SK-N-MC (cell line): ENCODE results near the gene CFAP251.

Experiments
- DNase-seq: peaks from one replicate; pipeline ENCODE4 v3.0.0-alpha.2; 2011; ENCODE audit warnings: low read depth, low spot score
- H3K27ac ChIP-seq: fragments of 200-600 bp; sonication (generic); 2 replicates; pipeline ENCODE4 v1.5.1; 2016; ENCODE audit warnings: mixed run types
- H3K36me3 ChIP-seq: fragments of 200-600 bp; sonication (generic); 2 replicates; pipeline ENCODE4 v1.6.1; 2017; ENCODE audit warnings: antibody characterized with exemption, low read length, mixed read lengths; ENCODE audit not compliant: insufficient read depth
- H3K4me3 ChIP-seq: fragments of 200-600 bp; sonication (generic); 2 replicates; pipeline ENCODE4 v1.5.1; 2016
- H3K9ac ChIP-seq: fragments of 200-600 bp; sonication (generic); 2 replicates; pipeline ENCODE4 v1.8.0; 2017; ENCODE audit warnings: mixed run types, mixed read lengths; ENCODE audit not compliant: insufficient read length
- H3K9me3 ChIP-seq: fragments of 200-600 bp; sonication (generic); 2 replicates; pipeline ENCODE4 v1.6.1; 2017; ENCODE audit warnings: low read depth, mild to moderate bottlenecking, antibody characterized with exemption, low read length, moderate library complexity, mixed read lengths
- EZH2 ChIP-seq: fragments of 200-600 bp; sonication (generic); IDR thresholded peaks from one replicate; pipeline ENCODE4 v1.6.1; 2017; ENCODE audit warnings: antibody characterized with exemption
- FOXP2 ChIP-seq: optimal IDR thresholded peaks from 2 replicates; pipeline ENCODE3; 2011; ENCODE audit warnings: mild to moderate bottlenecking, moderate library complexity; ENCODE audit not compliant: insufficient read depth; ENCODE audit errors: extremely low read length, control extremely low read depth
- POLR2AphosphoS5 ChIP-seq: IDR thresholded peaks from 2 replicates; pipeline ENCODE4 v1.6.1; 2012; ENCODE audit warnings: mild to moderate bottlenecking, low read depth, low read length, borderline replicate concordance

CFAP251 gene

GRCh38 chr12:121974026-121974985 lies 55.9 kb downstream of the CFAP251 start:
- no peak overlapping the region for H3K4me3 ChIP-seq
- H3K9me3 ChIP-seq: no peaks in the 10 kb centered on the region
- no peak for DNase-seq
- TF ChIP-seq FOXP2 (no peak), POLR2AphosphoS5 (no peak)
- H3K9ac ChIP-seq: no peak overlapping the region
- no peaks in the 10 kb centered on the region for H3K36me3 ChIP-seq
- H3K27ac ChIP-seq: no peak overlapping the region

- Histone ChIP-seq H3K9ac (no peak overlapping the region), H3K9me3 (no peaks in the 10 kb centered on the region), H3K27ac (no peak overlapping the region), H3K36me3 (no peaks in the 10 kb centered on the region), H3K4me3 (no peak overlapping the region)
- DNase-seq: no peak
- no peak for TF ChIP-seq EZH2
- TF ChIP-seq FOXP2: no peak
- TF ChIP-seq POLR2AphosphoS5: no peak
These were observed 56.6 kb downstream of the CFAP251 start for GRCh38 chr12:121975021-121975420.

DNA sequence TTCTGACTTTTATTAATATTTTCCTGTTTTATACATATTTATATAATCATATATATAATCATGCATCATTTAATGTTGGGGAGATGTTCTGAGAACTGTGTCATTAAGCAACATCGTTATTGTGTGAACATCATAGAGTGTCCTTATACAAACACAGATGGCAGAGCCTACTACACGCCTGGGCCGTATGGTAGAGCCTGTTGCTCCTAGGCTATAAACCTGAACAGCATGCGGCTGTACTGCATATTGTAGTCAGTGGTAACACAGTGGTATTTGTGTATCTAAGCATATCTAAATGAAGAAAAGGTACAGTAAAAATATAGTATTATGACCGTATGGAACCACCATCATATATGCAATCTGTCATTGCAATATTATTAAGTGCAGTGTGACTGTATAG lies 58.6 kb downstream of the CFAP251 start:
- no peak for DNase-seq
- H3K4me3 ChIP-seq: no peak overlapping the region
- H3K9ac ChIP-seq: no peak overlapping the region
- no peaks in the 10 kb centered on the region for H3K9me3 ChIP-seq
- H3K36me3 ChIP-seq: no peaks in the 10 kb centered on the region
- TF ChIP-seq EZH2 (no peak), POLR2AphosphoS5 (no peak), FOXP2 (no peak)
- no peak overlapping the region for H3K27ac ChIP-seq

DNA sequence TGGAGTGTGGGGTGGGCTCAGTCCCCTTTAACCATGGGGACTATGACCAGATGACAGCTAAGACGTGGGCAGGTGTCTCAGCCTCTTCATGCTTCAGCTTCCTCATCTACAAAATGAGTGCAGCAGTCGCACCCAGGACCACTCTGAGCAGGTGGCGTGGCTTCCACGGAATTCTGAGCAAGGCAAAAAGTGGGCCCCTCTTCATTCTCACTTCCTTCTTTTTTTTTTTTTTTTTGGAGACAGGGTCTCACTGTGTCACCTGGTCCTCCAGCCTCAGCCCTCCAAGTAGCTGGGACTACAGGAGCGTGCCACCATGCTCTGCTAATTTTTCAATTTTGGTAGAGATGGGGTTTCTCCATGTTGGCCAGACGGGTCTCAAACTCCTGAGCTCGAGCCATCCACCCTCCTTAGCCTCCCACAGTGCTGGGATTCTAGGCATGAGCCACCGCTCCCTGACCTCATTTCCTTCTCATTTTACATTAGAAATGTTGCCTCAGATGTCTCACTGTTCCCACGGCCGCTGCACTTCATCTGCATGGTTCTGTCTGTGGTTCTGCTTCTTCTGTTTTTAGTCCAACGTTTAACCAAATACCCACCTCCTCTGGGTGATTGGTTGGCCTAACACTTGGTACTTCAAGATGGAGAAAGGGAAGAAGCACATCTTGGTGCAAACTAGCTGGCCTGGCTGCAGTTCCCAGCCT lies 61.9 kb downstream of the CFAP251 start:
- no peak overlapping the region for H3K27ac ChIP-seq
- TF ChIP-seq POLR2AphosphoS5: no peak
- no peak for TF ChIP-seq EZH2
- no peak for TF ChIP-seq FOXP2
- H3K4me3 ChIP-seq: no peak overlapping the region

GRCh38 chr12:121980892-121981272 lies 62.5 kb downstream of the CFAP251 start:
- no peak for DNase-seq
- no peak overlapping the region for H3K9ac ChIP-seq
- H3K9me3 ChIP-seq: no peaks in the 10 kb centered on the region
- H3K4me3 ChIP-seq: no peak overlapping the region
- TF ChIP-seq EZH2 (no peak), FOXP2 (no peak), POLR2AphosphoS5 (no peak)
- H3K36me3 ChIP-seq: no peaks in the 10 kb centered on the region
- no peak overlapping the region for H3K27ac ChIP-seq

More for the DNA sequence above, 61.9 kb downstream of the CFAP251 start:
- no peaks in the 10 kb centered on the region for H3K36me3 ChIP-seq
- DNase-seq: no peak
- no peaks in the 10 kb centered on the region for H3K9me3 ChIP-seq
- H3K9ac ChIP-seq: no peak overlapping the region

DNA sequence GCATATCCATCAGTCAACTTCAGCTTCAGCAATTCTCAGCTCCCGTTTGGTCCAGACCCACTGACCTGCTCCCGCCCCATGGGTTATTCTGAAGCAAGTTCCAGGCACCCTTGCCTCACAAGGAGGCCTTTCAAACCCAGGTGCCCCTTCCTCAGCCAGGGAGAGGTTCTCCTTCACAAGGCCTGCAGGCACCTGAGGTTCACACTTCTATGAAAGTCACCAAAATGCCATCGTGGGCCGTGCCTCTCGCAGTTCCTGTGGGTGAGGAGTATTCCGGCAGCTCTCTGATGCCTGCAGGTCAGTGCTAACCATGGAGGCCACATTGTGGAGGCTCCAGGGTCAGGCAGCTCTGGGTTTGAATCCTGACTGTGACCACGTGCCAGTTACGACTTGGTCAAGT lies 63.1 kb downstream of the CFAP251 start:
- no peak for TF ChIP-seq EZH2
- Histone ChIP-seq H3K9me3 (no peaks in the 10 kb centered on the region), H3K27ac (no peak overlapping the region), H3K9ac (no peak overlapping the region), H3K4me3 (no peak overlapping the region), H3K36me3 (no peaks in the 10 kb centered on the region)
- DNase-seq: no peak

DNA sequence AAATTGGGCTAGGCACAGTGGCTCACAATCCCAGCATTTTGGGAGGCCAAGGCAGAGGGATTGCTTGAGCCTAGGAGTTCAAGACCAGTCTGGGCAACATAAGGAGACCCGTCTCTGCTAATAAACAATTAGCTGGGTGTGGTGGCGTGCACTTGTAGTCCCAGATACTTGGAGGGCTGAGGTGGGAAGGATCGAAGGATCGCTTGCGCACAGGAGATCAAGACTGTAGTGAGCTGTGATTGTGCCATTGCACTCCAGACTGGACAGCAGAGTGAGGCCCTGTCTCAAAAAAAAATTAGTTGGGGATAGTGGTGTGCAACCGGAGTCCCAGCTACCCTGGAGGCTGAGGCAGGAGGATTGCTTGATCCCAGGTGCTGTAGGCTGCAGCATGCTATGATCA lies 64.6 kb downstream of the CFAP251 start:
- Histone ChIP-seq H3K9me3 (no peaks in the 10 kb centered on the region), H3K4me3 (no peak overlapping the region), H3K36me3 (no peaks in the 10 kb centered on the region), H3K9ac (no peak overlapping the region), H3K27ac (no peak overlapping the region)
- no peak for TF ChIP-seq FOXP2
- TF ChIP-seq POLR2AphosphoS5: no peak
- no peak for TF ChIP-seq EZH2
- no peak for DNase-seq

DNA sequence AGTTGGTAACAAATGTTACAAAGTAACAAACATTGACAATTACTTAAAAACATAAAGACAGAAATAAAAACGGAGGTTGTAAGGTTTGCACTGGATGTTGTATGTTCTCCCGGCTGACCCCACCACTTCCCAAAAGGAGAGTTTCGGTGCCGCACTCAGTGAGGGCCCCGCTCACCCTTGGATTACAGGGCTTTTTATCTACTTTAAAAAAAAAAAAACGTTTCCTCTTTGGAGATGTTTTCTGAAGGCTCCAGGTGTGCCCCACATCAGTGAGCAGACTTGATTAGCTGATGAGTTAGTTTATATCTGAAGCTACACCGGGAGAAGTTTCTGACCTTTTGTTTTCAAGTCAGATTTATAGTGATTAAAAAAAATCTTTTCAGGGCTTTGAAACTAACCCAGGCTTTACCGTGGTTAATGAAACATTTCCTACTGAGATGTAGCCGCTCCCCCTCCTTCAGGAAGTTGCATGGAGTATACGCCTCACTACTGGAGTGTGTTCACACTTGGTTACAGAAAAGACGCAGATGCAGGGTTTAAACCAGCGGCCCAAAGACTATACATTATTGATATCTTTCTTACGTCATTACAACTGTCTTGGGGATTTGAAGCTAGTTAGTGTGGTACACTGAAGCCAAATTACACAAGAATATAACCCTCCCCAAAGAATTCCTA lies 65.3 kb downstream of the CFAP251 start:
- TF ChIP-seq POLR2AphosphoS5: no peak
- no peak for TF ChIP-seq FOXP2
- TF ChIP-seq EZH2: no peak
- no peaks in the 10 kb centered on the region for H3K9me3 ChIP-seq
- H3K36me3 ChIP-seq: no peaks in the 10 kb centered on the region
- no peak overlapping the region for H3K4me3 ChIP-seq
- no peak overlapping the region for H3K27ac ChIP-seq
- no peak for DNase-seq
- no peak overlapping the region for H3K9ac ChIP-seq
